Stimulated activated CD8-positive, alpha-beta memory T cell treated with anti-CD3 and anti-CD28 coated beads, Interleukin-4, amount 100 ng/mL, for 1 hour (primary cell): ENCODE results near the gene AHNAK.

Experiments
- DNase-seq, 2 donors: peaks; one replicate each; pipeline ENCODE4 v3.0.0-alpha.2; 2020; ENCODE audit warnings: low read depth in 2 of 2, low spot score in 1 of 2

Gene AHNAK

GRCh38 chr11:62439785-62440602 is 106.6 kb downstream of the AHNAK start:
- no peak for DNase-seq

- no peak for DNase-seq
Observed at GRCh38 chr11:62438641-62439040, 108.0 kb downstream of the AHNAK start.

- DNase-seq = no peak
Observed at GRCh38 chr11:62437616-62438015, 109.0 kb downstream of the AHNAK start.

- no peak for DNase-seq
Observed at GRCh38 chr11:62435846-62436660, 110.6 kb downstream of the AHNAK start.

GRCh38 chr11:62433904-62434276 is 112.7 kb downstream of the AHNAK start:
- DNase-seq = no peak

- DNase-seq = no peak
Observed at GRCh38 chr11:62433141-62433903, 113.3 kb downstream of the AHNAK start.

GRCh38 chr11:62432695-62433094 is 113.9 kb downstream of the AHNAK start:
- no peak for DNase-seq

- DNase-seq = no peak
Observed at GRCh38 chr11:62431171-62431901, 115.3 kb downstream of the AHNAK start.

- DNase-seq = no peak
Observed at GRCh38 chr11:62430425-62430824, 116.2 kb downstream of the AHNAK start.

- DNase-seq = no peak
Observed at GRCh38 chr11:62428871-62429560, 117.6 kb downstream of the AHNAK start.

- no peak for DNase-seq
Observed at GRCh38 chr11:62427630-62428233, 118.9 kb downstream of the AHNAK start.

- no peak for DNase-seq
Observed at GRCh38 chr11:62423012-62423411, 123.6 kb downstream of the AHNAK start.

GRCh38 chr11:62421996-62422395 is 124.6 kb downstream of the AHNAK start:
- DNase-seq = no peak

GRCh38 chr11:62420882-62421281 is 125.7 kb downstream of the AHNAK start:
- no peak for DNase-seq

- no peak for DNase-seq
Observed at GRCh38 chr11:62419943-62420342, 126.7 kb downstream of the AHNAK start.

GRCh38 chr11:62419314-62419929 is 127.2 kb downstream of the AHNAK start:
- DNase-seq = no peak

GRCh38 chr11:62418733-62419132 is 127.9 kb downstream of the AHNAK start, which contains the start of gene SCGB1A1:
Gene SCGB1A1 (plus strand): TSS chr11:62419033. CDS start chr11:62419096, 63 bp downstream.
- DNase-seq = no peak

- no peak for DNase-seq
Observed at GRCh38 chr11:62418136-62418535, 128.5 kb downstream of the AHNAK start.

GRCh38 chr11:62416596-62416995 is 130.0 kb downstream of the AHNAK start:
- DNase-seq = no peak
